Mesothelial cell of epicardium (in vitro differentiated cells): ENCODE data around the gene ABHD18. TPM values are rescaled to one million over a fixed set of nuclear protein-coding genes. Genes with fewer than 3 reads are reported as not detected.
A peak's percentile ranks its signal among the peaks of the same experiment; 100 is the strongest.
"Not testable (repeated sequence)": the region's sequence is repeated elsewhere in the genome, so short reads cannot be mapped to it uniquely, and the experiment has no call there.

Source experiments
- DNase-seq, 2 experiments: peaks; one replicate each; pipeline ENCODE4 v3.0.0; 2021; ENCODE audit warnings: low spot score in 2 of 2; ENCODE audit not compliant: unreplicated experiment in 2 of 2
- H3K27ac Mint-ChIP-seq: 2 replicates; pipeline ENCODE4 v1.8.0; 2021; ENCODE audit warnings: mixed read lengths
- H3K27me3 Mint-ChIP-seq: 2 replicates; pipeline ENCODE4 v1.8.0; 2021; ENCODE audit warnings: low read depth, mixed read lengths
- H3K36me3 Mint-ChIP-seq: 2 replicates; pipeline ENCODE4 v1.8.0; 2021; ENCODE audit warnings: mixed read lengths
- H3K4me1 Mint-ChIP-seq: 2 replicates; pipeline ENCODE4 v1.8.0; 2021; ENCODE audit warnings: mixed read lengths
- H3K4me3 Mint-ChIP-seq: 2 replicates; pipeline ENCODE4 v1.8.0; 2021; ENCODE audit warnings: mild to moderate bottlenecking, moderate library complexity, mixed read lengths
- H3K9me3 Mint-ChIP-seq: 2 replicates; pipeline ENCODE4 v1.8.0; 2021; ENCODE audit warnings: mixed read lengths
- total RNA-seq: library from RNA; stranded (reverse); gene quantifications from 3 replicates; pipeline ENCODE4 v1.2.1, GENCODE V29; 2021
- TF ChIP-seq, protein P1 (sequence below): fragments of 200-600 bp; sonication (generic); IDR thresholded peaks from one replicate; pipeline ENCODE4 v1.5.0; 2021; ENCODE audit warnings: antibody characterized with exemption; ENCODE audit not compliant: unreplicated experiment

ABHD18 gene
- 15.0 to 17.7 TPM (median 16.3 TPM) in 3 replicates for total RNA-seq

DNA sequence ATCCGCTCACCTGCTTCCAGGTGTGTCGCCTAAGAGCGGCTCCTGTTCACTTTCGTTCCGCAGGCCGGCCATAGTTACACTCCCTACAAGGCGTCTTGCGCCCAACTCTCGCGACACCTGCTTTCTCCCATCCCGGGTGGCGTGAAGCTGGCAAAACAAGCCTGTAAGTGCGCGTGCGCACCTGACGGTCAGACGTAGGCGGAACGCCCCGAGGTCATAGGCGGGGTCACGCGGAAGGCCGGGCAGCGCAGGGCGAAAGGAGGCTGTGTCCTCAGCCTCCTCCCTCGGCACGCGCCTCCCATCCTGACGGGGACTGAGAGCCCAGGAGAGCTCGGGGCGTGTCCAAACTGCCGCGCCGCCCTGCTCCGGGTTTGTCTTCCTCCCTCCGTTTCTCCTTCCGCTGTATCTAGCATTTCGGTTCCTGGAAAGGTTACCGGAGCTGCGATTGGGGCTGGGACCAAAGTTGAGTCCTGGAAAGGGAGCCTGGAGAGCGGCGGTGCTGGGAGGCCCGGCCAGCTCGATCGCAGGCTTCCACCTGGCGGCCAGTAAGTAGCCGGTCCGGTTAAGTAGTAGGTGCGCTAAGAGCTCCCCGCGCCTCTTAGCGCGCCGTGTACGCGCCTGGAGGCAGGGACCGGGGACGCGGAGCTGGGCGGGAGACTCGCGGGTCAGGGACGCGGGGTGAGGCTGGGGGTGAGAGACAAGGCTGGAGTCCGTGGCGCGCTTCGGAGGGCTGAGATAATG is at the start of gene ABHD18, which contains the start of gene MFSD8:
Gene ABHD18 (plus strand): TSS at position 345 of the 741 bp plus-strand sequence. CDS start 17,550 bp downstream, outside the sequence.
Gene MFSD8 (minus strand): TSS at position 112 of the 741 bp plus-strand sequence. CDS start 40 bp downstream, at position 72.
- Mint-ChIP-seq H3K36me3 (peaks cover 4% of the 10 kb centered on the region), H3K27ac (peak within 1 kb of the TSS; percentile 97), H3K9me3 (no peaks in the 10 kb centered on the region), H3K27me3 (no peaks in the 10 kb centered on the region), H3K4me3 (peak within 1 kb of the TSS; percentile 98), H3K4me1 (peaks cover 19% of the 10 kb centered on the region)
- TF ChIP-seq, protein P1, sequence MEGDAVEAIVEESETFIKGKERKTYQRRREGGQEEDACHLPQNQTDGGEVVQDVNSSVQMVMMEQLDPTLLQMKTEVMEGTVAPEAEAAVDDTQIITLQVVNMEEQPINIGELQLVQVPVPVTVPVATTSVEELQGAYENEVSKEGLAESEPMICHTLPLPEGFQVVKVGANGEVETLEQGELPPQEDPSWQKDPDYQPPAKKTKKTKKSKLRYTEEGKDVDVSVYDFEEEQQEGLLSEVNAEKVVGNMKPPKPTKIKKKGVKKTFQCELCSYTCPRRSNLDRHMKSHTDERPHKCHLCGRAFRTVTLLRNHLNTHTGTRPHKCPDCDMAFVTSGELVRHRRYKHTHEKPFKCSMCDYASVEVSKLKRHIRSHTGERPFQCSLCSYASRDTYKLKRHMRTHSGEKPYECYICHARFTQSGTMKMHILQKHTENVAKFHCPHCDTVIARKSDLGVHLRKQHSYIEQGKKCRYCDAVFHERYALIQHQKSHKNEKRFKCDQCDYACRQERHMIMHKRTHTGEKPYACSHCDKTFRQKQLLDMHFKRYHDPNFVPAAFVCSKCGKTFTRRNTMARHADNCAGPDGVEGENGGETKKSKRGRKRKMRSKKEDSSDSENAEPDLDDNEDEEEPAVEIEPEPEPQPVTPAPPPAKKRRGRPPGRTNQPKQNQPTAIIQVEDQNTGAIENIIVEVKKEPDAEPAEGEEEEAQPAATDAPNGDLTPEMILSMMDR: peak; percentile 18
- DNase-seq: peak; percentile 93 to 94

DNA sequence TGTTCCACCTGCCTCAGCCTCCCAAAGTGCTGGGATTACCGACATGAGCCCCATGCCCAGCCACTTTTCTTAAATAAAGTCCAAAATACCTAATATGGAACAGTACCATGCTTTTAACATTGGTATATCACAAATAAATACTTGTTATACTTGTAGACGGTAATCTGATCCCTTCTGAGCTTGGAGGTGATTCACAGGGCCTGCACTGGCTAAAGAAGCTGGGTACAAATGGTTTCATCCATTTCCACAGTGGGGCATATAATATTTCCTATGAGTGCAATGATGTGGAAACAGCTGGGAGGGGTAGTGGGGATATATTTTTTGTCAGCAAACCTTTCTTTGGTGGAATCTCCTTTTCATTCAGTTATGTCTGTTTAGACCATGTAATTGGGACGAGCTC is 48.7 kb upstream of the ABHD18 start:
- H3K4me3 Mint-ChIP-seq: no peak overlapping the region
- TF ChIP-seq, protein P1: no peak

GRCh38 chr4:127917151-127917550 is 48.1 kb upstream of the ABHD18 start:
- Mint-ChIP-seq H3K27ac (no peak overlapping the region), H3K4me1 (no peaks in the 10 kb centered on the region)
- DNase-seq: no peak

More for the DNA sequence above, 48.7 kb upstream of the ABHD18 start:
- Mint-ChIP-seq H3K27ac (no peak overlapping the region), H3K4me1 (no peaks in the 10 kb centered on the region), H3K36me3 (peaks cover 19% of the 10 kb centered on the region), H3K9me3 (peaks cover 6% of the 10 kb centered on the region), H3K27me3 (no peaks in the 10 kb centered on the region)
- DNase-seq: no peak

GRCh38 chr4:127920521-127920920 is 44.7 kb upstream of the ABHD18 start:
- Mint-ChIP-seq H3K36me3 (peaks cover 40% of the 10 kb centered on the region), H3K27ac (no peak overlapping the region), H3K4me1 (no peaks in the 10 kb centered on the region), H3K27me3 (no peaks in the 10 kb centered on the region), H3K4me3 (no peak overlapping the region), H3K9me3 (peaks cover 11% of the 10 kb centered on the region)
- TF ChIP-seq, protein P1: no peak
- no peak for DNase-seq

More at GRCh38 chr4:127917151-127917550, 48.1 kb upstream of the ABHD18 start:
- Mint-ChIP-seq H3K4me3 (no peak overlapping the region), H3K9me3 (peaks cover under 1% of the 10 kb centered on the region), H3K27me3 (no peaks in the 10 kb centered on the region), H3K36me3 (peaks cover 19% of the 10 kb centered on the region)
- TF ChIP-seq, protein P1: no peak

- no peaks in the 10 kb centered on the region for H3K4me1 Mint-ChIP-seq
- no peaks in the 10 kb centered on the region for H3K27me3 Mint-ChIP-seq
- no peak overlapping the region for H3K27ac Mint-ChIP-seq
- no peak overlapping the region for H3K4me3 Mint-ChIP-seq
- no peak for DNase-seq
- peaks cover 42% of the 10 kb centered on the region for H3K36me3 Mint-ChIP-seq
- TF ChIP-seq, protein P1: no peak
- H3K9me3 Mint-ChIP-seq: peaks cover 14% of the 10 kb centered on the region
Observed at GRCh38 chr4:127922226-127922625, 43.0 kb upstream of the ABHD18 start.

DNA sequence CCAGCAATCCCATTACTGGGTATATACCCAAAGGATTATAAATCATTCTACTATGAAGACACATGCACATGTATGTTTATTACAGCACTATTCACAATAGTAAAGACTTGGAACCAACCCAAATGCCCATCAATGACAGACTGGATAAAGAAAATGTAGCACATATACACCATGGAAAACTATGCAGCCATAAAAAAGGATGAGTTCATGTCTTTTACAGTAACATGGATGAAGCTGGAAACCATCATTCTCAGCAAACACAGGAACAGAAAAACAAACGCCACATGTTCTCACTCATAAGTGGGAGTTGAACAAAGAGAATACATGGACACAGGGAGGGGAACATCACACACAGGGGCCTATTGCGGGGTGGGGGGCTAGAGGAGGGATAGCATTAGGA is 39.5 kb upstream of the ABHD18 start:
- not testable (repeated sequence) for H3K27me3 Mint-ChIP-seq, H3K27ac Mint-ChIP-seq, DNase-seq, H3K4me3 Mint-ChIP-seq, H3K4me1 Mint-ChIP-seq
- Mint-ChIP-seq H3K36me3 (peaks cover 38% of the 10 kb centered on the region), H3K9me3 (peaks cover 14% of the 10 kb centered on the region)
